OCI-LY1 (cell line): Measurements from ENCODE around the gene TNNT1.
A peak's percentile ranks its signal among the peaks of the same experiment; 100 is the strongest.

Source experiments
- H2AFZ ChIP-seq: fragments of 200-600 bp; sonication (generic), shearing (Covaris generic); 2 replicates; pipeline ENCODE4 v1.6.0; 2014; ENCODE audit warnings: antibody characterized with exemption, mild to moderate bottlenecking, low read length
- H3F3A ChIP-seq: fragments of 200-600 bp; sonication (generic), shearing (Covaris generic); 2 replicates; pipeline ENCODE4 v1.6.0; 2014; ENCODE audit warnings: mild to moderate bottlenecking, antibody characterized with exemption, low read length, moderate library complexity; ENCODE audit not compliant: insufficient read depth
- H3K27ac ChIP-seq: fragments of 200-600 bp; sonication (generic); 2 replicates; pipeline ENCODE4 v1.5.1; 2014; ENCODE audit warnings: low read length, mixed run types, mild to moderate bottlenecking, low read depth; ENCODE audit not compliant: poor library complexity, severe bottlenecking
- H3K27me3 ChIP-seq: fragments of 200-600 bp; sonication (generic); 2 replicates; pipeline ENCODE4 v1.6.0; 2014; ENCODE audit warnings: antibody characterized with exemption, mild to moderate bottlenecking, low read length, moderate library complexity; ENCODE audit not compliant: insufficient read depth
- H3K36me3 ChIP-seq: fragments of 200-600 bp; sonication (generic); 2 replicates; pipeline ENCODE4 v1.6.1; 2014; ENCODE audit warnings: mild to moderate bottlenecking, antibody characterized with exemption, low read length, moderate library complexity, mixed read lengths; ENCODE audit not compliant: insufficient read depth
- H3K4me1 ChIP-seq: fragments of 200-600 bp; sonication (generic); 2 replicates; pipeline ENCODE4 v1.5.1; 2014; ENCODE audit warnings: mild to moderate bottlenecking, low read length, moderate library complexity; ENCODE audit not compliant: insufficient read depth, severe bottlenecking
- H3K4me2 ChIP-seq: fragments of 200-600 bp; sonication (generic), shearing (Covaris generic); 2 replicates; pipeline ENCODE4 v1.6.1; 2014; ENCODE audit warnings: low read length
- H3K4me3 ChIP-seq: fragments of 200-600 bp; sonication (generic); 2 replicates; pipeline ENCODE4 v1.5.1; 2014; ENCODE audit warnings: low read length, low read depth, mild to moderate bottlenecking, mixed read lengths; ENCODE audit not compliant: poor library complexity, severe bottlenecking
- H3K79me2 ChIP-seq: fragments of 200-600 bp; shearing (Covaris generic); 2 replicates; pipeline ENCODE4 v1.6.1; 2016; ENCODE audit warnings: mixed run types, low read length, mixed read lengths; ENCODE audit not compliant: insufficient read depth
- H3K9ac ChIP-seq: fragments of 200-600 bp; sonication (generic), shearing (Covaris generic); 2 replicates; pipeline ENCODE4 v1.6.1; 2014; ENCODE audit warnings: mild to moderate bottlenecking, low read length, mixed read lengths
- H3K9me2 ChIP-seq: fragments of 200-600 bp; sonication (generic), shearing (Covaris generic); 2 replicates; pipeline ENCODE4 v1.6.1; 2014; ENCODE audit warnings: low read depth, mild to moderate bottlenecking, low read length, mixed read lengths
- H3K9me3 ChIP-seq: fragments of 200-600 bp; shearing (Covaris generic); 2 replicates; pipeline ENCODE4 v1.6.1; 2014; ENCODE audit warnings: low read length, mixed read lengths
- H4K20me1 ChIP-seq: fragments of 200-600 bp; sonication (generic), shearing (Covaris generic); 2 replicates; pipeline ENCODE4 v1.6.0; 2016; ENCODE audit warnings: mild to moderate bottlenecking, low read length; ENCODE audit not compliant: insufficient read depth
- EZH2 ChIP-seq: fragments of 200-600 bp; sonication (generic), shearing (Covaris generic); IDR thresholded peaks from 2 replicates; pipeline ENCODE4 v1.8.0; 2017; ENCODE audit warnings: borderline replicate concordance, mixed run types, mild to moderate bottlenecking, antibody characterized with exemption, low read length, moderate library complexity, mixed read lengths
- TF ChIP-seq, protein P1 (sequence below): fragments of 200-600 bp; sonication (generic), shearing (Covaris generic); IDR thresholded peaks from 2 replicates; pipeline ENCODE4 v1.5.1; 2017; ENCODE audit warnings: mild to moderate bottlenecking, antibody characterized with exemption, low read length, moderate library complexity, mixed read lengths

Gene TNNT1

DNA sequence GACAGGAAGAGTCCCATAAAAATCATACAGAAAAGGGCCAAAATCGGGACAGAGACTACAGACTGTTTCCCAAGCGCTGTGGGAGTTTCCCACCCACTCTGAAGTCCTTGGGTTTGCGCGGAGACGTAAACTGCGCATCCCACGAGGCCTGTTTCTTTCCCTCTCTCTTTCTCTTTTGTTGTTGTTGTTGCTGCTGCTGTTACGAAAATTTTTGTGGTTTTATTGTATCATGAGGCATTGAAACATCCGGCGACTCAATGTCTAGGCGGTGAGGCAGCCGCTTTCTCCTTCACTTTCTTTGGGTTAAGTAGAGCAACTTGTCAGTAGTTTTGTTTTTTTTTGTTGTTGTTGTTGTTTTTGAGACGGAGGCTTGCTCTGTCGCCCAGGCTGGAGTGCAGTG, 30.0 kb downstream of the TNNT1 start:
- Histone ChIP-seq H3K4me2 (no peak overlapping the region), H3K79me2 (no peaks in the 10 kb centered on the region), H3K36me3 (no peaks in the 10 kb centered on the region; the same call in 1 of the 2 replicates), H3K9ac (no peak overlapping the region), H3K4me3 (no peak overlapping the region), H3K27ac (no peak overlapping the region), H2AFZ (no peak overlapping the region), H3K9me3 (no peaks in the 10 kb centered on the region), H3F3A (no peaks in the 10 kb centered on the region), H3K27me3 (no peaks in the 10 kb centered on the region), H3K9me2 (no peaks in the 10 kb centered on the region), H4K20me1 (no peaks in the 10 kb centered on the region), H3K4me1 (peaks cover 40% of the 10 kb centered on the region)
- TF ChIP-seq, protein P1, sequence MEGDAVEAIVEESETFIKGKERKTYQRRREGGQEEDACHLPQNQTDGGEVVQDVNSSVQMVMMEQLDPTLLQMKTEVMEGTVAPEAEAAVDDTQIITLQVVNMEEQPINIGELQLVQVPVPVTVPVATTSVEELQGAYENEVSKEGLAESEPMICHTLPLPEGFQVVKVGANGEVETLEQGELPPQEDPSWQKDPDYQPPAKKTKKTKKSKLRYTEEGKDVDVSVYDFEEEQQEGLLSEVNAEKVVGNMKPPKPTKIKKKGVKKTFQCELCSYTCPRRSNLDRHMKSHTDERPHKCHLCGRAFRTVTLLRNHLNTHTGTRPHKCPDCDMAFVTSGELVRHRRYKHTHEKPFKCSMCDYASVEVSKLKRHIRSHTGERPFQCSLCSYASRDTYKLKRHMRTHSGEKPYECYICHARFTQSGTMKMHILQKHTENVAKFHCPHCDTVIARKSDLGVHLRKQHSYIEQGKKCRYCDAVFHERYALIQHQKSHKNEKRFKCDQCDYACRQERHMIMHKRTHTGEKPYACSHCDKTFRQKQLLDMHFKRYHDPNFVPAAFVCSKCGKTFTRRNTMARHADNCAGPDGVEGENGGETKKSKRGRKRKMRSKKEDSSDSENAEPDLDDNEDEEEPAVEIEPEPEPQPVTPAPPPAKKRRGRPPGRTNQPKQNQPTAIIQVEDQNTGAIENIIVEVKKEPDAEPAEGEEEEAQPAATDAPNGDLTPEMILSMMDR, result no peak
- no peak for TF ChIP-seq EZH2

- Histone ChIP-seq H3K27ac (no peak overlapping the region), H3K4me1 (peaks cover 45% of the 10 kb centered on the region), H4K20me1 (no peaks in the 10 kb centered on the region), H2AFZ (no peak overlapping the region), H3K79me2 (no peaks in the 10 kb centered on the region), H3K4me2 (peak overlapping the region; percentile 68), H3K36me3 (no peaks in the 10 kb centered on the region; the same call in 1 of the 2 replicates), H3K4me3 (peak overlapping the region; percentile 70), H3K9me3 (no peaks in the 10 kb centered on the region), H3K9ac (peak overlapping the region; percentile 68), H3K27me3 (no peaks in the 10 kb centered on the region), H3F3A (no peaks in the 10 kb centered on the region), H3K9me2 (no peaks in the 10 kb centered on the region)
- TF ChIP-seq, protein P1, result no peak
- no peak for TF ChIP-seq EZH2
These were observed 30.5 kb downstream of the TNNT1 start for GRCh38 chr19:55118401-55118991.

DNA sequence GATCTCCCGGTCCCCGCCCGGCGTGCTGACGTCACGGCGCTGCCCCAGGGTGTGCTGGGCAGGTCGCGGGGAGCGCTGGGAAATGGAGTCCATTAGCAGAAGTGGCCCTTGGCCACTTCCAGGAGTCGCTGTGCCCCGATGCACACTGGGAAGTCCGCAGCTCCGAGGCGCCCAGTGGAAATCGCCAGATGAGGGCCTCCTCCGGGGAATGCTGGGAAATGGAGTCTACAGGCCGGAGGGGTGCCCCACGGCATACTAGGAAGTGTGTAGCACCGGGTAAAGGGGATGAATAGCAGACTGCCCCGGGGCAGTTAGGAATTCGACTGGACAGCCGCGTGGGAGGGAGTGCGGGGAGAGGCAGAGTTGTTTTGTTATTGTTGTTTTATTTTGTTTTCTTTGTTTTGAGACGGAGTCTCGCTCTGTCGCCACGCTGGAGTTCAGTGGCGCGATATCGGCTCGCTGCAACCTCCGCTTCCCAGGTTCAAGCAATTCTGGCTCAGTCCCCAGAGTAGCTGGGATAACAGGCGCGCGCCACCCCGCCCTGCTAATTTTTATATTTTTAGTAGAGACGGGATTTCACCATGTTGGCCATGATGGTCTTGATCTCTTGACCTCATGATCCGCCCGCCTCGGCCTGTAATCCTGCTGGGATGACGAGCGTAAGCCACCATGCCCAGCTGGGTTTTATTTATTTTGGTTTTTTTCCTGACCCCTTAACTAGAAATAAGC, 31.2 kb downstream of the TNNT1 start:
- Histone ChIP-seq H3K36me3 (no peaks in the 10 kb centered on the region; the same call in 1 of the 2 replicates), H4K20me1 (no peaks in the 10 kb centered on the region), H3K9ac (peak overlapping the region; percentile 68), H3K27ac (no peak overlapping the region), H3K4me1 (peaks cover 52% of the 10 kb centered on the region), H3K4me2 (peak overlapping the region; percentile 68), H3F3A (no peaks in the 10 kb centered on the region), H2AFZ (no peak overlapping the region), H3K27me3 (no peaks in the 10 kb centered on the region), H3K9me2 (no peaks in the 10 kb centered on the region), H3K4me3 (peak overlapping the region; percentile 70), H3K79me2 (no peaks in the 10 kb centered on the region), H3K9me3 (no peaks in the 10 kb centered on the region)
- no peak for TF ChIP-seq EZH2
- TF ChIP-seq, protein P1, result no peak
